H54 (cell line): Measurements from ENCODE around the gene SPRED2.

Experiments
- DNase-seq: peaks from one replicate; pipeline ENCODE4 v3.0.0; 2011; ENCODE audit warnings: low spot score, mixed read lengths; ENCODE audit not compliant: insufficient read length
- FAIRE-seq: peaks from 3 replicates; lab custom pipeline; 2011; peaks lifted over from hg19 to GRCh38; lab: Jason Lieb, UNC
- POLR2A ChIP-seq: IDR thresholded peaks from 2 replicates; pipeline ENCODE4 v1.6.1; 2011; ENCODE audit warnings: low read depth, mild to moderate bottlenecking, low read length

Gene SPRED2

GRCh38 chr2:65435625-65436168, 3.3 kb upstream of the SPRED2 start:
- FAIRE-seq (no peak), DNase-seq (peak; percentile 90)
- TF ChIP-seq POLR2A, result no peak; the same call in 1 of the 2 replicates

GRCh38 chr2:65434592-65435241, 2.3 kb upstream of the SPRED2 start:
- no peak for DNase-seq
- no peak for FAIRE-seq
- TF ChIP-seq POLR2A, result no peak

GRCh38 chr2:65431421-65432226, 775 bp downstream of the SPRED2 start:
- no peak for TF ChIP-seq POLR2A
- DNase-seq (no peak), FAIRE-seq (no peak)

GRCh38 chr2:65430603-65431420, 1.6 kb downstream of the SPRED2 start:
- FAIRE-seq (no peak), DNase-seq (peak; percentile 63)
- no peak for TF ChIP-seq POLR2A

- no peak for TF ChIP-seq POLR2A
- DNase-seq, result no peak
- FAIRE-seq, result no peak
Measured at GRCh38 chr2:65429786-65430602, 2.4 kb downstream of the SPRED2 start.

- no peak for FAIRE-seq
- no peak for TF ChIP-seq POLR2A
- no peak for DNase-seq
Measured at GRCh38 chr2:65427532-65427931, 4.9 kb downstream of the SPRED2 start.

- no peak for FAIRE-seq
- no peak for TF ChIP-seq POLR2A
Measured at GRCh38 chr2:65425276-65425675, 7.1 kb downstream of the SPRED2 start.

GRCh38 chr2:65424391-65424790, 8.0 kb downstream of the SPRED2 start:
- FAIRE-seq, result no peak
- no peak for TF ChIP-seq POLR2A
- DNase-seq, result no peak

More at GRCh38 chr2:65425276-65425675, 7.1 kb downstream of the SPRED2 start:
- no peak for DNase-seq

- no peak for FAIRE-seq
- no peak for TF ChIP-seq POLR2A
- DNase-seq, result no peak
Measured at GRCh38 chr2:65421432-65421748, 11.0 kb downstream of the SPRED2 start.

- FAIRE-seq, result no peak
Measured at GRCh38 chr2:65420712-65421431, 11.5 kb downstream of the SPRED2 start.

GRCh38 chr2:65417509-65418085, 14.8 kb downstream of the SPRED2 start:
- no peak for DNase-seq
- no peak for TF ChIP-seq POLR2A
- no peak for FAIRE-seq

More at GRCh38 chr2:65420712-65421431, 11.5 kb downstream of the SPRED2 start:
- DNase-seq, result no peak
- no peak for TF ChIP-seq POLR2A

GRCh38 chr2:65416945-65417344, 15.5 kb downstream of the SPRED2 start:
- DNase-seq, result no peak
- no peak for TF ChIP-seq POLR2A
- no peak for FAIRE-seq
